ENCODE results near the gene ZNF726.
"Not testable (repeated sequence)": the region's sequence is repeated elsewhere in the genome, so short reads cannot be mapped to it uniquely, and the experiment has no call there.

The ZNF726 gene

GRCh38 chr19:23914402-23915286, at the start of gene ZNF726:
ZNF726 (plus strand) TSS chr19:23914886; CDS start chr19:23914995, 109 bp downstream.
- Histone ChIP-seq H3K27ac (peak within 1 kb of the TSS; percentile 89), H3K4me3 (peak within 1 kb of the TSS; percentile 77)

DNA sequence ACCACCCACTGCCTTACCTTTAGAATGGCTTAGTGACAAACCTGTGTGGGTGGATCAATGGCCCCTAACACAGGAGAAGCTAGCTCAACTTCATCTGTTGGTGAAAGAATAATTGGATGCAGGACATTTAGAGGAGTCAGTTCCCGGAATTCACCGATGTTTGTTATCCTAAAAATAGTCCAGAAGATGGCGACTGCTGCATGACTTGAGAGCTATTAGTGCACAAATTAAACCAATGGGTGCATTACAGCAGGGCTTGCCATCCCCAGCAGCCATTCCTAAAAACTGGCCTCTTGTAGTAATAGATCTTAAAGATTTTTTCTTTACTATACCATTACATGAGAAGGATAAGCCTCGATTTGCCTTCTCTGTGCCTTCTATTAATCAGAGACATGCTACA, 46.8 kb upstream of the ZNF726 start:
- H3K4me2 ChIP-seq: no peak overlapping the region
- H3K27ac ChIP-seq: no peak overlapping the region
- no peaks in the 10 kb centered on the region for H3K4me1 ChIP-seq
- H3K4me3 ChIP-seq: no peak overlapping the region
- no peak for TF ChIP-seq Cebpa-rat (IDR thresholded peaks at IDR 0.05)
- H4K20me1 ChIP-seq: no peaks in the 10 kb centered on the region
- no peaks in the 10 kb centered on the region for H3K27me3 ChIP-seq
- peaks cover 31% of the 10 kb centered on the region for H3K9me3 ChIP-seq
- no peak overlapping the region for H3K9ac ChIP-seq
- no peaks in the 10 kb centered on the region for H3K36me3 ChIP-seq

More at GRCh38 chr19:23914402-23915286, at the start of gene ZNF726:
- Histone ChIP-seq H3K27me3 (no peaks in the 10 kb centered on the region), H3K4me1 (peaks cover 15% of the 10 kb centered on the region; the same call in 1 of the 2 replicates), H3K4me2 (peak within 1 kb of the TSS; percentile 65), H4K20me1 (no peaks in the 10 kb centered on the region), H3K36me3 (peaks cover 32% of the 10 kb centered on the region), H3K9ac (peak within 1 kb of the TSS; percentile 92), H3K9me3 (peaks cover 48% of the 10 kb centered on the region; the same call in 1 of the 2 replicates)
- no peak for TF ChIP-seq Cebpa-rat (IDR thresholded peaks at IDR 0.05)

- peaks cover 27% of the 10 kb centered on the region for H3K9me3 ChIP-seq
- no peaks in the 10 kb centered on the region for H3K36me3 ChIP-seq
- no peak overlapping the region for H3K27ac ChIP-seq
These were observed 46.1 kb upstream of the ZNF726 start for GRCh38 chr19:23868630-23869029.

GRCh38 chr19:23872282-23872919, 42.3 kb upstream of the ZNF726 start:
- TF ChIP-seq Cebpa-rat (IDR thresholded peaks at IDR 0.05): no peak
- peaks cover 12% of the 10 kb centered on the region for H3K9me3 ChIP-seq
- no peaks in the 10 kb centered on the region for H4K20me1 ChIP-seq

More at GRCh38 chr19:23868630-23869029, 46.1 kb upstream of the ZNF726 start:
- Histone ChIP-seq H3K4me1 (no peaks in the 10 kb centered on the region), H3K27me3 (no peaks in the 10 kb centered on the region), H3K4me3 (no peak overlapping the region), H4K20me1 (no peaks in the 10 kb centered on the region), H3K9ac (no peak overlapping the region), H3K4me2 (no peak overlapping the region)
- no peak for TF ChIP-seq Cebpa-rat (IDR thresholded peaks at IDR 0.05)

GRCh38 chr19:23876261-23876660, 38.4 kb upstream of the ZNF726 start:
- no peaks in the 10 kb centered on the region for H3K36me3 ChIP-seq
- H3K4me1 ChIP-seq: no peaks in the 10 kb centered on the region
- H3K4me3 ChIP-seq: no peak overlapping the region
- H3K9me3 ChIP-seq: peaks cover 26% of the 10 kb centered on the region
- H3K27me3 ChIP-seq: peaks cover 39% of the 10 kb centered on the region
- H3K27ac ChIP-seq: no peak overlapping the region
- H3K4me2 ChIP-seq: no peak overlapping the region
- TF ChIP-seq Cebpa-rat (IDR thresholded peaks at IDR 0.05): no peak
- H3K9ac ChIP-seq: no peak overlapping the region
- H4K20me1 ChIP-seq: no peaks in the 10 kb centered on the region

More at GRCh38 chr19:23872282-23872919, 42.3 kb upstream of the ZNF726 start:
- Histone ChIP-seq H3K27me3 (0 out of 2 replicates have a peak, but pooled peaks cover under 1% of the 10 kb centered on the region), H3K4me3 (no peak overlapping the region), H3K4me1 (no peaks in the 10 kb centered on the region), H3K4me2 (no peak overlapping the region), H3K36me3 (no peaks in the 10 kb centered on the region), H3K27ac (no peak overlapping the region), H3K9ac (no peak overlapping the region)

DNA sequence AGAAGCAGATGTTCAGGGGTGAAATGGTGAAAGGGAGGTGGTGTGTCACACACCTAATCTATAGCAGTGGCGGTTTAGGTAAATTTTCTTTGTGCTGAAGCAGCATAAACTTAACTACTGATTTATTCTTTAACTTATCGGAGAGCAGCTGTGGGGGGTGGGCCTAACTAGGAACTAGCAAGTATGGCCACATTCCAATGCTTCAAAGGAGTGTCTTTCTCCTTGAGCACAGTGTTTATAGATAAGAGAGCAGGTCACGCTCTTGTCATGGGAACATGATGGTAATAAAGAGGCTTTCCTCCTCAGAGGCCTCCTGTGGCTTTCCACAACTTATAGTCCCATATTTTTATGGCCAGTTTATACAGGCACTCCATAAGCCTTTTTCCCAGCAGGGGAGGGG, 37.9 kb upstream of the ZNF726 start:
- H3K27ac ChIP-seq, H3K4me1 ChIP-seq, H3K36me3 ChIP-seq, H3K4me2 ChIP-seq, H3K4me3 ChIP-seq, H3K9ac ChIP-seq, H4K20me1 ChIP-seq: not testable (repeated sequence)
- peaks cover 26% of the 10 kb centered on the region for H3K9me3 ChIP-seq
- H3K27me3 ChIP-seq: peaks cover 44% of the 10 kb centered on the region

DNA sequence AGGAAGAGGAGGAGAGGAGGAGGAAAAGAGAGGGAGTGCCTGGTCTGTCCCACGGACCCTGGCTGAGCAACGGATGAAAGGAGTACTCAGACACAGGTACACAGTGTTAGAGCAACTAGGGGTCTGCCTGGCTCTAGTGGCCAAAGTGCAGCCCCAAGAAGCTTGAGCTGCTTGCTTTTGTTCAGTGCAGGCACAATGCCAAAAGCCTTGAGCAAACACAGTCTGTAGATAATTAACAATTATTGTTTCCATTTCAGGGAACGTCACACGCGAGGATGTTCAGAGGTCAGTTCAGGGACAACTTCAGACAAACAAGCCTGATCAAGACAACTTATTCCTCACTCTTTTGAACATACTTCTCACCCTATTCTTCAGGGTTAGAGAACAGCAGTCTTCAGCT, 32.2 kb upstream of the ZNF726 start:
- Histone ChIP-seq H3K4me1 (peaks cover 2% of the 10 kb centered on the region), H3K27me3 (peaks cover 54% of the 10 kb centered on the region), H3K36me3 (no peaks in the 10 kb centered on the region), H3K4me3 (no peak overlapping the region), H3K9me3 (peaks cover 34% of the 10 kb centered on the region), H3K9ac (no peak overlapping the region), H4K20me1 (no peaks in the 10 kb centered on the region), H3K27ac (no peak overlapping the region), H3K4me2 (no peak overlapping the region)
- TF ChIP-seq Cebpa-rat (IDR thresholded peaks at IDR 0.05): no peak

DNA sequence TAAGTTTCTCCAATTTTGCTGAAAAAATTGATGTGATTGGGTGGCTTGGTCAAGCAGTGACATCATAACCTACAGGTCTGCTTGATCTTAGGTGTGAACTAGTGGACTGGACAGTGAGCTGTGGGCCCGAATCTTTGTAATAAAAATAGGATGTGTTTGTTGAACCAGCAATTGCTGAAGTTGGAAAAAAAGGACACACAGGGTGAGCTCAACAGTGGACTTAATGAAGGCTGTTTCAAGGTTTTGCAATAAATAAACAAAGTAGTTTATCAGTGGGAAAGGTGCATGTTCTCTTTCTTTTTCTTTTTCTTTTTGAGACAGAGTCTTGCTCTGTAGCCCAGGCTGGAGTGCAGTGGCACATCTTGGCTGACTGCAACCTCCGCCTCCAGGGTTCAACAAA, 30.3 kb upstream of the ZNF726 start:
- H3K36me3 ChIP-seq: no peaks in the 10 kb centered on the region
- peaks cover 35% of the 10 kb centered on the region for H3K27me3 ChIP-seq
- H3K9ac ChIP-seq: no peak overlapping the region
- H3K4me3 ChIP-seq: no peak overlapping the region
- H3K27ac ChIP-seq: no peak overlapping the region
- peaks cover 10% of the 10 kb centered on the region for H3K4me1 ChIP-seq
- peaks cover 48% of the 10 kb centered on the region for H3K9me3 ChIP-seq
- no peaks in the 10 kb centered on the region for H4K20me1 ChIP-seq
- no peak overlapping the region for H3K4me2 ChIP-seq
- TF ChIP-seq Cebpa-rat (IDR thresholded peaks at IDR 0.05): no peak

- H3K27ac ChIP-seq: no peak overlapping the region
- no peak overlapping the region for H3K9ac ChIP-seq
- no peak overlapping the region for H3K4me3 ChIP-seq
- no peaks in the 10 kb centered on the region for H3K36me3 ChIP-seq
- TF ChIP-seq Cebpa-rat (IDR thresholded peaks at IDR 0.05): no peak
- H4K20me1 ChIP-seq: no peaks in the 10 kb centered on the region
- H3K4me2 ChIP-seq: peak overlapping the region; percentile 39; the same call in 1 of the 2 replicates
- peaks cover 2% of the 10 kb centered on the region; the same call in 1 of the 2 replicates for H3K27me3 ChIP-seq
- peaks cover 39% of the 10 kb centered on the region for H3K9me3 ChIP-seq
- peaks cover 10% of the 10 kb centered on the region for H3K4me1 ChIP-seq
These were observed 27.0 kb upstream of the ZNF726 start for GRCh38 chr19:23887642-23888041.

DNA sequence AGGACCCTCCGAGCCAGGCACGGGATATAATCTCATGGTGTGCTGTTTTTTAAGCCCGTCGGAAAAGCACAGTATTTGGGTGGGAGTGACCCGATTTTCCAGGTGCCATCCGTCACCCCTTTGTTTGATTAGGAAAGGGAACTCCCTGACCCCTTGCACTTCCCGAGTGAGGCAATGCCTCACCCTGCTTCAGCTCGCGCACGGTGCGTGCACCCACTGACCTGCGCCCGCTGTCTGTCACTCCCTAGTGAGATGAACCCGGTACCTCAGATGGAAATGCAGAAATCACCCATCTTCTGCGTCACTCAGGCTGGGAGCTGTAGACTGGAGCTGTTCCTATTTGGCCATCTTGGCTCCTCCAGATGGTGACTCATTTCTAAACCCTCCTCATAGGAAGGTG, 18.6 kb upstream of the ZNF726 start:
- not testable (repeated sequence) for H3K27me3 ChIP-seq, H3K9ac ChIP-seq, H3K4me1 ChIP-seq, H3K27ac ChIP-seq, H3K4me3 ChIP-seq, H3K36me3 ChIP-seq, H3K9me3 ChIP-seq, H3K4me2 ChIP-seq, H4K20me1 ChIP-seq

Measured in BLaER1 (cell line).